GM12875 (cell line): ENCODE measurements around the gene TMEM107.

ENCODE experiments used
- H3K4me3 ChIP-seq: one replicate; pipeline ENCODE4 v1.5.1; 2011; ENCODE audit warnings: low read depth, low read length, control low read depth
- TF ChIP-seq, protein P1 (sequence below): IDR thresholded peaks from 2 replicates; pipeline ENCODE4 v1.5.1; 2011; ENCODE audit warnings: low read depth, mild to moderate bottlenecking, control low read depth, inconsistent platforms, low read length, moderate library complexity, borderline replicate concordance; ENCODE audit not compliant: insufficient read depth

The TMEM107 gene

DNA sequence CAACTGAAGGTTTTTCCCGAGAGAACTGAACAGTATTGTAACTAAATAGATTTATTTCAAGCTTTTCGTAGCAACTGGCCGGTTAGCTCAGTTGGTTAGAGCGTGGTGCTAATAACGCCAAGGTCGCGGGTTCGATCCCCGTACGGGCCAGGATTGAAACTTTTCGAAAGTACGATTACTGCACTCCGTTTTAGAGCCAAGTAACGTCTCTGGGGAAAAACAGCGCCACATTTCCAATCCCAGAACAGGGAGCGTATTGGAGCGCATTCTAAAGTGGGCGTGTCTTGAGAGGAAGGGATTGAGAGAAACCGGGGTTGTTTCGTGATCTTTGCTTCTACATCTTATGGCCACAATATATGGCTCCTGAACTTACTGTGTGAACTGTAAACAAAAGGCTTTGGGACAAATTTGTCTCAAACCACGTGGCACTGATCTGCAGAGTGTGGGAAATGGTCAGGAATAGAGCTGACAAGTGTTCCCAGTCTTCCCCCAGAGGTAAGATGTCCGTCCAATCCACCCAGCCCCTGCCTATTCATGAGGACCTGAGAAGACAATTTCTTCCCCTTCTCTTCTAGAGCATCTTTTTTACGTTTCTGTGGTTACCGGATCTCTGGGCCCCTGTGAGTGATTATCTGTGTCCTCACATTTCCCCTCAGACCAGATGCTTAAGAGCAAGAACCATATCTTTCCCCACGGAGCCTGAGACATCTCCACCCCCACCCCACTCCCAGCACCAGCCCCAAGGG lies 11.5 kb upstream of the TMEM107 start:
- TF ChIP-seq, protein P1, sequence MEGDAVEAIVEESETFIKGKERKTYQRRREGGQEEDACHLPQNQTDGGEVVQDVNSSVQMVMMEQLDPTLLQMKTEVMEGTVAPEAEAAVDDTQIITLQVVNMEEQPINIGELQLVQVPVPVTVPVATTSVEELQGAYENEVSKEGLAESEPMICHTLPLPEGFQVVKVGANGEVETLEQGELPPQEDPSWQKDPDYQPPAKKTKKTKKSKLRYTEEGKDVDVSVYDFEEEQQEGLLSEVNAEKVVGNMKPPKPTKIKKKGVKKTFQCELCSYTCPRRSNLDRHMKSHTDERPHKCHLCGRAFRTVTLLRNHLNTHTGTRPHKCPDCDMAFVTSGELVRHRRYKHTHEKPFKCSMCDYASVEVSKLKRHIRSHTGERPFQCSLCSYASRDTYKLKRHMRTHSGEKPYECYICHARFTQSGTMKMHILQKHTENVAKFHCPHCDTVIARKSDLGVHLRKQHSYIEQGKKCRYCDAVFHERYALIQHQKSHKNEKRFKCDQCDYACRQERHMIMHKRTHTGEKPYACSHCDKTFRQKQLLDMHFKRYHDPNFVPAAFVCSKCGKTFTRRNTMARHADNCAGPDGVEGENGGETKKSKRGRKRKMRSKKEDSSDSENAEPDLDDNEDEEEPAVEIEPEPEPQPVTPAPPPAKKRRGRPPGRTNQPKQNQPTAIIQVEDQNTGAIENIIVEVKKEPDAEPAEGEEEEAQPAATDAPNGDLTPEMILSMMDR = no peak
- peak overlapping the region; percentile 97 for H3K4me3 ChIP-seq

DNA sequence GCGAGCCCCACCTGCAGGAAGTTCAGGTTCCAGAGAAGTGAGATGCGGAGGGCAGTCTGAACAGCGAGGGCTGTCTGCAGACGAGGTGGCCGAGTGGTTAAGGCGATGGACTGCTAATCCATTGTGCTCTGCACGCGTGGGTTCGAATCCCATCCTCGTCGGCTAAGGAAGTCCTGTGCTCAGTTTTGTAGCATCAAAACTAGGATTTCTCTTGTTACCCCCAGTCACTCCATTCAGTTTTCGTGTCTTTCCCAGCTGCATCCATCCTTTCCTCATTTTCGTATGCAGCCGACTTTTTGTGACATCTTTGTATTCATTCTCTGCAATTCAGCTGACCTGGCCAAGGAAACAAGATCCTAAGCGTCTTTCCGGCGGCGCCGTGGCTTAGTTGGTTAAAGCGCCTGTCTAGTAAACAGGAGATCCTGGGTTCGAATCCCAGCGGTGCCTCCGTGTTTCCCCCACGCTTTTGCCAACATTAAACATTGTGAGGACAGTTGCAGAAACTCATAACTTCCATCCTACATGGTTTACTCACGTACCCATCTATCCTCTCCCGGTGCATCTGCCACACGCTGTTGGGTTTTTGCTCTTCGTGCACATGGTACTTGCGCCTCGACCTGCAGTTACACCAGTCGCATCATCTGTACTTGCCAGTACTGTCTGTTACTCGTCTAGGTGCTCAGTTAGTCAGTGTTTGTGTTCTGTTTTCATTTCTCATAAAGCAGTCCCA lies 10.8 kb upstream of the TMEM107 start:
- H3K4me3 ChIP-seq = peak overlapping the region; percentile 92
- TF ChIP-seq, protein P1 = 0 out of 2 replicates have a peak, but pooled peaks have one; percentile 25

GRCh38 chr17:8186446-8186786 lies 10.2 kb upstream of the TMEM107 start:
- H3K4me3 ChIP-seq = peak overlapping the region; percentile 92
- TF ChIP-seq, protein P1 = no peak

- H3K4me3 ChIP-seq = peak overlapping the region; percentile 92
- TF ChIP-seq, protein P1 = no peak
Observed at GRCh38 chr17:8185582-8186445, 9.6 kb upstream of the TMEM107 start.

GRCh38 chr17:8176998-8177731 lies 985 bp upstream of the TMEM107 start:
- TF ChIP-seq, protein P1 = no peak
- H3K4me3 ChIP-seq = peak overlapping the region; percentile 69

GRCh38 chr17:8175795-8176196 lies 384 bp downstream of the TMEM107 start:
- H3K4me3 ChIP-seq = peak overlapping the region; percentile 69
- TF ChIP-seq, protein P1 = no peak
